Epithelial cell of esophagus (primary cell): Measurements from ENCODE around the gene RGS6.

ENCODE experiments used
- DNase-seq: peaks from one replicate; pipeline ENCODE4 v3.0.0; 2010; ENCODE audit warnings: low read depth
- H3K4me3 ChIP-seq: 2 replicates; pipeline ENCODE4 v1.5.1; 2011; ENCODE audit warnings: mild to moderate bottlenecking, low read length, control low read depth
- CTCF ChIP-seq: IDR thresholded peaks from 2 replicates; pipeline ENCODE4 v1.5.1; 2011; ENCODE audit warnings: low read depth, mild to moderate bottlenecking, low read length, control low read depth, inconsistent platforms; ENCODE audit not compliant: insufficient read depth; ENCODE audit errors: missing control alignments

The RGS6 gene

DNA sequence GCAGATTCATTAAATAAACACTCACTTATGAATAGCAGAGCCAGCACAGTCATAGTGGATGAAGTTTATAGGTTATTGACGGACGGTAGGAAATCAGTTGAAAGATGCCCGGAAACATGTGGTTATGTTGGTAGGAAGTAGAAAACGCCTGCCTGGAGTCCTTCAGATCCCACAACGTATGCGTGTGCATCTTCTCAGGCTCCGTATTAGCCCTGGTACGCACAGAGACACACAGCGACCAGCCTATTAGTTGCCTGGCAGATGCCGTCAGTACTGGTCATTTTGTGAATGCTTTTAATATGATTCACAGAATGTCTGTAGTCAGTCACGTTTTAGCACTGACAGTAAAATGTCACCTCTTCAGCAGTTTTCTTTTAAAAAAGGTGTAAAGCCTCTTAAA lies 196.4 kb downstream of the RGS6 start:
- no peak for DNase-seq
- no peak for TF ChIP-seq CTCF
- H3K4me3 ChIP-seq = no peak overlapping the region

DNA sequence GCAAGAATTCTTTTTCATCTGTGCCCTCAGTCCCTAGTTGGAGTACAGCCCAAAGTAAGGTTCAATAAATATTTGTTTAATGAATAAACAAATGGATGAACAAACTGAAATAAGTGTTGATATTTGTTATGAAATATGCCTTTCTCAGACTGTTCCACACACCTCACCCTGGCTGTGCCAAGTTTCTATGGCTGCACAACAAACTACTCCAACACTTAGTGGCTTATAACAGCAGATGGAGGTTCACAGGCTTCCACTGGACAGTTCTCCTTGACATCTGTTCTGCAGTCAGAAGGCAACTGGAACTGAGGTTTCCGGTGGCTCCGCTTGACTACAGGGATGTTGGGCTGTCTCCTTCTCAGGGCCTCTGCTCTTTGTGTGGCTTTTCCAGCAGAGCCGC lies 197.1 kb downstream of the RGS6 start:
- TF ChIP-seq CTCF = no peak
- DNase-seq = no peak
- H3K4me3 ChIP-seq = no peak overlapping the region

DNA sequence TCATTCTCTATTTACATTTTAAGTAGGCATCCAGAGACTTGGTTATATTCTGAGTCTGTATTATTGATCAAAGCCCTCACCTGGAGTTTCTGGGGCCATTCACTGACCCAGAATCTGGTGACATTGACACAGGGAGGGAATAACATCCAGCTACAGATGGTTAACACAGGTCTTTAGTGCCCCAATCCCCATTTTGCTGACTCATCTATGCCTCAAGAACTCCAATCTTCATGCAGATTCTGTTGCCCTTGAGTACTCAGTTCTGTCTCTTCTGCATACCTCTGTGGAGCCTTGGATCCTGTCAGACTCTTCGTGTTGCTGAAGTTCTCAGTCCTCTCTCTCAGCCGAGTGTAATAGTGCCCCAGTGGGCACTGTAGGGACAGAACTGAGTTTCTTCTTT lies 208.9 kb downstream of the RGS6 start:
- H3K4me3 ChIP-seq = no peak overlapping the region
- DNase-seq = no peak

DNA sequence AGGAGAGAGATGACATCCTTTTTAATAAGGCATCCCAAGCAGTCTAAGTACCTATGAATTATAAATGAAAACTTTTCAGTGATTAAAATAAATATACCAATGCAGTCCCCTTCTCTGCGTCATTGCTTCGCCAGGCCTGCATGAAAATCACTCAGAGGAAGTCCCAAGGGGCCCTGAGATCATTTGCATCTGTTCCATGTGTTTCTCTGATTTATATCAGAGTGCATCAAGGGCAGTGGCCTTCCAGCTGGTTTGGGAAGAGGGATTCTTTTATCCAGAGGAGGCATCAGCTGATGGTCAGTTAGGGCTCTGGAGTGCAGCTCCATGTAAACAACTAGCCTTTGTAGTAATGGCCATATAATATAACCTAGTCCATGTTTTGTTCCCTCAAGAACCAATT lies 210.1 kb downstream of the RGS6 start:
- no peak for DNase-seq
- no peak for TF ChIP-seq CTCF
- no peak overlapping the region for H3K4me3 ChIP-seq

More for the DNA sequence above, 208.9 kb downstream of the RGS6 start:
- no peak for TF ChIP-seq CTCF

DNA sequence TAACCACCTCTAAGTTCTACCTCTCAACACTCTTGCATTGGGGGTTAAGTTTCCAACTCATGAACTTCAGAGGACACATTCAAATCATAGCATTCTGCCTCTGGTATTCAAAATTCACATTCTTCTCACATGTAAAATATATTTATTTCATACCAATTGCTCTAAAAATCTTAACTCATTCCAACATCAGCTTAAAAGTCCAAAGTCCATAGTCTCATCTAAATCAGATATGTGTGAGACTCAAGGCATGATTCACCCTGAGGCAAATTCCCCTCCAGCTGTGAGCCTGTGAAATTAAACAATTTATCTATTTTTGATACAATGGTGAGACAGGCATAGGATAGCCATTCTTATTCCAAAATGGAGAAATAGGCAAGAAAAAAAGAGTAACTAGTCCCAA lies 214.0 kb downstream of the RGS6 start:
- no peak for TF ChIP-seq CTCF
- DNase-seq = no peak

DNA sequence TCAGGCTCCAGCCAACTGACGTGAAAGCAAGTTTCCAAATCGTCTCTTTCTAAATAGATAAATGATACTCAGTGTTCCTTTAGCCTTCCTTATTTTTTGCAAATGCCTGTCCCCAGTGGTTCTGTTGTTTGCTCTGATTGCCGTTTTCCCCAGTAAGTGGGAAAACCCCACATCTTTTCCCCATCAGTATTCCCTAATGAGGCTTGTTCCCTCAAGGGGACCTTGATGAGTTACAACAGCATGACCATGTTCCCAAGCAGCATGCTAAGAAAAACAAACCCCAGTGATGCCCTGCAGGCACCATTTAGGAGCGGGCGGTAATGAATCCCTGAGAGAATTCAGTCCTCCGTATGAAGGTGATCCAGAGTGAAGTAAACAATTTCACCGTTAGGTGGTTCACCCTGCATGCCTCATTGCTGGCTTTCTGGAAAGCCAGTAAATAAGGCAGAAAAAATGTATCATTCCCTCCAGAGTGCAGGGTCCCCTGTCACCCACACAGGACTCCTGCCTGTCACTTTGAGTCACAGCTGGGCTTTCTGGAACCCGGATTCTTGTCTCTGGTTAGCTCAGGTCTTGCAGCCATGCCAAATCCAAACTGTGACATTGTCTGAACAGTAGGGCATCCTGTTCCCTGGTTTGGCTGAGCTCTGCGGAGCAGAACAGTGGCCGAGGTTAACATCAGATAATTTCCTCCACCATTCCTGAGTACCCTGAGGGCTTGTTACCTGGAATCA lies 222.6 kb downstream of the RGS6 start:
- TF ChIP-seq CTCF = no peak
- no peak overlapping the region for H3K4me3 ChIP-seq
- no peak for DNase-seq

More for the DNA sequence above, 214.0 kb downstream of the RGS6 start:
- no peak overlapping the region for H3K4me3 ChIP-seq

DNA sequence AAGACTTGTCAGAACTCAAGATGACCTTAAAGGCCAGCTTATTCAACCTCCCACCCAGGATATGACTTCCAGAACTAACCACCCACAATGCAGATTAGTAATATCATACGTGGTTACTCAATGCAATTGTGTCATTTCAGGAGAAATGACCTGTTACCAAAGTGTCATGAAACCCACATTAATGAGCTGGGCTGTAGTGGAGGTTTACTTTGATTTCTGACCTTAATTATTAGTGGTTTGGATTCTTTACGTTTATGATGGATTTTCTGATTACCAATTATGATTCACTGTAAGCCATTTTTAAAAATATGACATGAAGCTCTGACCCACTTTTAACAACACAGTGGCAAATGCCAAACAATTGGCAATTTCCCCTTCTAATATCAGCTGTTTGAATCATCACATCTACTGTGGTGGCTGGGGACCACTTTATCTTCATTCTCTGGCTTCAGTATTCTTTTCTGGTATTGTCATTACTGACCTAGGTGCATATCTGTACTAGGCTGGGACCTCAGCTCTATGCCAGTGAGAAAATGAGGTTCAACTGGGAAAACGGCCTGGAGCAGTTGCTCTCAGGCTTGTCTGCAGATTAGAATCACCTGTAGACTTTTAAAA lies 223.3 kb downstream of the RGS6 start:
- no peak for DNase-seq
- no peak overlapping the region for H3K4me3 ChIP-seq
- no peak for TF ChIP-seq CTCF
